GM10266 (cell line): ENCODE data around the gene DPH3.

Source experiments
- DNase-seq: peaks from one replicate; pipeline ENCODE4 v3.0.0; 2012; ENCODE audit errors: extremely low spot score
- TF ChIP-seq, protein P1 (sequence below): IDR thresholded peaks from 2 replicates; pipeline ENCODE4 v1.5.1; 2012; ENCODE audit warnings: mild to moderate bottlenecking, low read depth; ENCODE audit not compliant: control insufficient read depth, insufficient read depth; ENCODE audit errors: missing control alignments

Gene DPH3

GRCh38 chr3:16234281-16234680, 30.5 kb downstream of the DPH3 start:
- DNase-seq: no peak
- TF ChIP-seq, protein P1, sequence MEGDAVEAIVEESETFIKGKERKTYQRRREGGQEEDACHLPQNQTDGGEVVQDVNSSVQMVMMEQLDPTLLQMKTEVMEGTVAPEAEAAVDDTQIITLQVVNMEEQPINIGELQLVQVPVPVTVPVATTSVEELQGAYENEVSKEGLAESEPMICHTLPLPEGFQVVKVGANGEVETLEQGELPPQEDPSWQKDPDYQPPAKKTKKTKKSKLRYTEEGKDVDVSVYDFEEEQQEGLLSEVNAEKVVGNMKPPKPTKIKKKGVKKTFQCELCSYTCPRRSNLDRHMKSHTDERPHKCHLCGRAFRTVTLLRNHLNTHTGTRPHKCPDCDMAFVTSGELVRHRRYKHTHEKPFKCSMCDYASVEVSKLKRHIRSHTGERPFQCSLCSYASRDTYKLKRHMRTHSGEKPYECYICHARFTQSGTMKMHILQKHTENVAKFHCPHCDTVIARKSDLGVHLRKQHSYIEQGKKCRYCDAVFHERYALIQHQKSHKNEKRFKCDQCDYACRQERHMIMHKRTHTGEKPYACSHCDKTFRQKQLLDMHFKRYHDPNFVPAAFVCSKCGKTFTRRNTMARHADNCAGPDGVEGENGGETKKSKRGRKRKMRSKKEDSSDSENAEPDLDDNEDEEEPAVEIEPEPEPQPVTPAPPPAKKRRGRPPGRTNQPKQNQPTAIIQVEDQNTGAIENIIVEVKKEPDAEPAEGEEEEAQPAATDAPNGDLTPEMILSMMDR: no peak

DNA sequence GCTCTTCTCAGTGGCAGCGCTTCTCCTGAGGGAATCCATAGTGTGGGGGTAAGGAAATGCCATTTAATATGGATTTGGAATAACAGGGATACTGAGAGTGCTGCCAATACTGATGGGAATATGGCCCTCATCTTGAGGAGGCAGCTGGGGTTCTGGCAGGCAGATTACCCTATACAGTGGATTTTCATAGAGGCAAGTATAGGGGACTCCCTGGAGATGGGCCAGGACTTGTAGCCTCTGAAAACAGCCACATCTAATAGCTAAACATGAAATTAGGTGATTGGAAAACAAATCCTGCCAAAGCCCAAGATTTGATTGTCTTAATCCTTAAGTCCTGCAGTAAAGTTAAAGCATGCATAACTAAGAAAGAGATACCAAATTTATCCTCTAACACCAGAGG, 30.9 kb downstream of the DPH3 start:
- no peak for DNase-seq
- TF ChIP-seq, protein P1: no peak

DNA sequence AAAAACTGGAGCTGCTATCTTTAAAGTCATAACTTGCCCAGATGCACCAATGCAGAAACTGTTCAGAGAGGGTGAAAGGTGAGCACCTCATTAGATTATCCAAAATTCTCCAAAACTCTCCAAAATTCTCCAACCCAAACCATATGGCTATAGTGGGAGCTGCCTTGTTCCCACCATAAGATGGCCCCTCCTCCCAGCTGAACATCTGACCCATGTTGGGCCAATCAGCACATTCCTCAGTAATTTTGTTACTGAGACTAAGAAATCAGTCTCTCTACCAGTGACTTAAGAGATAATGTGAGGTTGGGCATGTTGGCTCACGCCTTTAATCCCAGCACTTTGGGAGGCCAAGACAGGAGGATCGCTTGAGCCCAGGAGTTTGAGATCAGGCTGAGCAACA, 32.8 kb downstream of the DPH3 start:
- DNase-seq: no peak
- TF ChIP-seq, protein P1: no peak

DNA sequence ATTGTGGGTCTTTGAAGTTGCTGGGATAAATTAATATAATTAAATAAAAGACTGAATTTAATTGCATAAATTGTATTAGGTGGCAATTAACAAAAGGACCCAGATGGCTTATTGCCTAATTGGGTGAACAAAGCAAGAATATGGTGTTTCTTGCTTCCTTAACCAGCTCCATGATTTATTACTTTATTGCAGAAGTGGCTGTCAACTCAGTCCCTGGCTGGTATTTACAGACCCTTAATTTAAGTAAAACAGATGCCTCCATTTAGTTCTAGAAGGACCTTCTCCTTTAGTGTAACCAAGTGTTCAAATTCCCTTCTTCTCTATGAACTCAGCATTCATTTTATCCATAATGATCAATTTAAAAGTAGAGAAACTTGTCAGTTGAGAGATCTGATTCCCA, 35.1 kb downstream of the DPH3 start:
- TF ChIP-seq, protein P1: no peak
- no peak for DNase-seq

DNA sequence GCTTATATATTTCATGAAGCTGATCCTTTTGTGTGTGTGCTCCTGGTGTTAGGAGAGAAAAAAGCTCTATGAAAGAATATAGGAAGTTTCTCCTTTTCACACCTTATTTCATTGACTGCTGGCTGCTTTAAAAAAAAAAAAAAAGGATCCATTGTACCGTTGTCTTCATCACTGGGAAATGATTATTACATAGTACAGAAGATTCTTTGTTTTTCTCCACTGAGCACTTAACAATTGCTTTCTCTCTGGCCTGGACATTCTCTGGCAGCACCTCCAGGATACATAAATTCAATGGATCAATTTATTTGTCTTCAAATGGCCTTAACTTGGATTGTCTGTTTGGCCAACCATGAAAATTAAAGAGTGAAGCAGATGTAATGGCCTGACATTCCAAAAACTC, 37.2 kb downstream of the DPH3 start:
- TF ChIP-seq, protein P1: no peak
- DNase-seq: no peak

- no peak for DNase-seq
- TF ChIP-seq, protein P1: no peak
These were observed 40.4 kb downstream of the DPH3 start for GRCh38 chr3:16224325-16224724.

- TF ChIP-seq, protein P1: no peak
- no peak for DNase-seq
These were observed 42.2 kb downstream of the DPH3 start for GRCh38 chr3:16222547-16222946.
